NCI-H2196 treated with DMSO at 0.1 percent for 48 hours (cell line): ENCODE measurements around the gene FLT4.
A peak's percentile ranks its signal among the peaks of the same experiment; 100 is the strongest.

Experiments
- DNase-seq: peaks from one replicate; lab custom pipeline; 2025; ENCODE audit not compliant: unreplicated experiment; lab: John Stamatoyannopoulos, UW

FLT4 gene

GRCh38 chr5:180594311-180595045, 54.9 kb downstream of the FLT4 start:
- DNase-seq, result no peak

GRCh38 chr5:180593446-180594206, 55.8 kb downstream of the FLT4 start:
- DNase-seq, result no peak

GRCh38 chr5:180592176-180592575, 57.2 kb downstream of the FLT4 start:
- DNase-seq, result no peak

GRCh38 chr5:180591311-180591887, 58.0 kb downstream of the FLT4 start, which contains the start of gene SCGB3A1:
Gene SCGB3A1, minus strand, starts transcription at chr5:180591499. Its CDS starts 37 bp downstream, at chr5:180591462.
- DNase-seq, result no peak

- DNase-seq, result no peak
Observed at GRCh38 chr5:180590543-180591310, 58.7 kb downstream of the FLT4 start.

GRCh38 chr5:180589771-180590542, 59.4 kb downstream of the FLT4 start:
- DNase-seq, result peak; percentile 10

- no peak for DNase-seq
Observed at GRCh38 chr5:180586870-180587269, 62.5 kb downstream of the FLT4 start.

- DNase-seq, result no peak
Observed at GRCh38 chr5:180586204-180586603, 63.2 kb downstream of the FLT4 start.

- DNase-seq, result no peak
Observed at GRCh38 chr5:180583738-180584137, 65.7 kb downstream of the FLT4 start.

- no peak for DNase-seq
Observed at GRCh38 chr5:180580681-180581080, 68.7 kb downstream of the FLT4 start.

- DNase-seq, result no peak
Observed at GRCh38 chr5:180575571-180575970, 73.8 kb downstream of the FLT4 start.

- DNase-seq, result no peak
Observed at GRCh38 chr5:180568914-180569313, 80.5 kb downstream of the FLT4 start.

- no peak for DNase-seq
Observed at GRCh38 chr5:180563994-180564393, 85.4 kb downstream of the FLT4 start.

GRCh38 chr5:180558232-180558631, 91.2 kb downstream of the FLT4 start:
- no peak for DNase-seq

GRCh38 chr5:180557217-180557809, 92.1 kb downstream of the FLT4 start:
- no peak for DNase-seq

- no peak for DNase-seq
Observed at GRCh38 chr5:180555168-180555921, 94.1 kb downstream of the FLT4 start.

GRCh38 chr5:180553530-180553929, 95.9 kb downstream of the FLT4 start:
- DNase-seq, result no peak
